ENCODE results near the gene PTPRO. TPM values are rescaled to one million over a fixed set of nuclear protein-coding genes. Genes with fewer than 3 reads are reported as not detected.

The PTPRO gene
- total and polyA plus RNA-seq, 3 donors from 2014 or later: 1.1 to 1.9 (median 1.6) TPM

DNA sequence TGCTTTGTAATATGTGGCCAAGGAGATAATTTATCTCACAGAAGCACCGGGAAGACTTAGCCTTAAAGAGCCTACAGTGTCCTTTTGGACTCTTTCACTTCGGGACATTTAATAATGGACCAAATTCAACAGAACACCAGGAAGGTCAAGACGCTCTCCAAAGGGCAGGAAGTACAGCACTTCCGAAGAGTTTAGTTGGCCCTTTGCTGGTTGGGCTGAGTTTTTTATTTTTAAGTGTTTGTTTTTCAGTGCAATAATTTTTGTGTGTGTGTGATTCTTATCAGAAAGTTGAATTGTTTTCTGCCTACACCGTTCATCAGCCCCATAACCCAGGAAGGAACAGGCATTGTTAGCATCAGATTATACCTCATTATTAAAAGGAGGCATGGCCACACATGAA is 273.9 kb downstream of the PTPRO start:
- no peaks in the 10 kb centered on the region for H3K27me3 ChIP-seq
- H3K27ac ChIP-seq: peak overlapping the region in 1 of 2 donors; percentile 66
- H3K9me3 ChIP-seq: no peaks in the 10 kb centered on the region
- H3K4me3 ChIP-seq: no peak overlapping the region
- DNase-seq: no peak
- no peak for TF ChIP-seq POLR2A (IDR thresholded peaks at IDR 0.05)
- TF ChIP-seq CTCF (IDR thresholded peaks at IDR 0.05): no peak
- 35 to 43% methylated on average over 5 of the region's 5 CpGs for WGBS, 2 donors
- H3K36me3 ChIP-seq (ENCODE audit: low read depth, missing control alignments): no peaks in the 10 kb centered on the region
- peaks cover 16% of the 10 kb centered on the region for H3K4me1 ChIP-seq
- intact Hi-C loops (cut with DNase I; ENCODE audit: low total_unique reads): no loop called here

DNA sequence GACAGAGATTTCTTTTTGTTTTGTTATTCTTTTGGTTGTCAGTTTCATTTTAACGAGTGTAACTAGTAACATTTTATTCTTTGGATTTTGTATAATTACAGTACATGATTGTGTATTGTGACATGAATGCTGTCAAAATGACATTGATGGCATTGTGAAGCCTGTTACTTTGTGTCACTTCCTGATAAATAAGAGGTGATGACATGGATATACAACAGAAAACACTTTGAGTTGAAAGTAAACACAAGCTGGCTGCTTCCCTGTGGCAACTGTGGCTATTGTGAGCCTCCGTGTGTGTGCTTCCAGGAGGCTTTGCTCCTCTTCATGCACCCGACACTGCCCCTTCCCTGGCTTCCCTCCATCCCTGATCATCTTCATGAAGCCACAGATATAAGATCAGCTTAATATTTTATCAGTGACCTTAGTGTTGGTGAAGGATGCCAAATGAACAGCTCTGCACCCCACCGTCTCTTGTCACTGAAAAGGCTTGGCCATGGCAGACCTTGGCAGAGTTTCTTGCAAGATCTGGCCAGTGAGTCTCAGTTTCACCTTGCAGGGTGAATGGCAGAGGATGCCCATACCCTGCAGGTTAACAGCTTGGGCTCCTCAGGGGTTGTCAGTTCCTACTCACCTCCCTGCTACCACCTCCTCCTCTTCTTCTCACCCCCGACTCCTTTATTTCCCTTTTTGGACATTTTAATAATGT is 275.0 kb downstream of the PTPRO start:
- TF ChIP-seq POLR2A (IDR thresholded peaks at IDR 0.05) (no peak), CTCF (IDR thresholded peaks at IDR 0.05) (no peak)
- intact Hi-C loops (cut with DNase I; ENCODE audit: low total_unique reads): no loop called here
- Histone ChIP-seq H3K27me3 (no peaks in the 10 kb centered on the region), H3K9me3 (no peaks in the 10 kb centered on the region), H3K4me3 (no peak overlapping the region), H3K36me3 (ENCODE audit: low read depth, missing control alignments) (no peaks in the 10 kb centered on the region), H3K27ac (peak overlapping the region in 1 of 2 donors; percentile 66), H3K4me1 (peaks cover 16% of the 10 kb centered on the region)
- 53 to 55% methylated on average over 5 of the region's 5 CpGs for WGBS, 2 donors
- DNase-seq: peak; percentile 22

- WGBS, 2 donors: 42 to 55% methylated on average over 4 of the region's 4 CpGs
- H3K9me3 ChIP-seq: no peaks in the 10 kb centered on the region
- intact Hi-C loops (cut with DNase I; ENCODE audit: low total_unique reads): no loop called here
- no peak overlapping the region for H3K4me3 ChIP-seq
- no peaks in the 10 kb centered on the region for H3K27me3 ChIP-seq
- peak; percentile 66 for DNase-seq
- no peak for TF ChIP-seq CTCF (IDR thresholded peaks at IDR 0.05)
- TF ChIP-seq POLR2A (IDR thresholded peaks at IDR 0.05): no peak
- peaks cover 16% of the 10 kb centered on the region for H3K4me1 ChIP-seq
- H3K36me3 ChIP-seq (ENCODE audit: low read depth, missing control alignments): no peaks in the 10 kb centered on the region
- H3K27ac ChIP-seq: peak overlapping the region in 1 of 2 donors; percentile 38
Measured at GRCh38 chr12:15599266-15600037, 277.1 kb downstream of the PTPRO start.

DNA sequence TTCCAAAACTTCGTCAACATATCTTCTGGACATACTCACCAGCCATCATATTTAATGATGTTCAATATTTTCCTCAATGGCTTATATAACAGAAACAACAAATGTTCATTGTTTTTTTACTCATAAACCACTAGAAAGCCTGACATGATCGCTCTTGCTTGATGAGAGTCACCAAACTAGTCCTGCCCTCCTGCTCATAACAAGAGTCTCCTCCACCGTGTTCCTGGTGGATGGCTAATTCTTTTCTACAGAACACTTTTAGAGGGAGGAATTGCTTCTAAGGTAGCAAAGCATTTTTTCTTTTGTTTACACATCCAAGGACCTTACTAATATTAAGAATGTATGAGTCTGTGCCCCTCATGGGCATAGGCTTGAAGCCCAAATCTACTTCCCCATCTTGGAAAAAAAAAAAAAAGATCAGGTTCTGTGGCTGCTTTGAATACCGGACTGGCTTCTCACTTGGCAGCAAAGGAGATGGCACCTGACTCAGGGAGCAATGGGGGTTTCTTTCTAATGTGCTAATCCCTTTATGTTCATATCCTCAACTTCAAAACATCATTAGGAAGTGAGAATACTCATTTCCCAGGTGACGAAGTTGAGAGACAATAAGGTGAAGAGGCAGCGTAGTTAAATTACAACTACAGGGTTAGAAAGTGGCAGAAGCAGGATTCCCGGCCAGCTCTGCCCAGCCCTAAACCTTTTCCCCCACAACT is 278.1 kb downstream of the PTPRO start:
- H3K4me1 ChIP-seq: peaks cover 16% of the 10 kb centered on the region
- intact Hi-C loops (cut with DNase I; ENCODE audit: low total_unique reads): no loop called here

More for the DNA sequence above, 278.1 kb downstream of the PTPRO start:
- 95 to 96% methylated on average over 7 of the region's 7 CpGs for WGBS, 2 donors
- TF ChIP-seq POLR2A (IDR thresholded peaks at IDR 0.05): no peak
- no peak for TF ChIP-seq CTCF (IDR thresholded peaks at IDR 0.05)
- Histone ChIP-seq H3K27me3 (no peaks in the 10 kb centered on the region), H3K4me3 (no peak overlapping the region), H3K27ac (no peak overlapping the region), H3K36me3 (ENCODE audit: low read depth, missing control alignments) (no peaks in the 10 kb centered on the region), H3K9me3 (no peaks in the 10 kb centered on the region)
- no peak for DNase-seq
